Gastrocnemius medialis (tissue), 4 donors: Measurements from ENCODE around the gene SEC14L3.

Experiments
- POLR2A ChIP-seq, 2 donors: fragments of 450-650 bp; IDR thresholded peaks; one replicate each; pipeline ENCODE4 v1.6.1; 2017; ENCODE audit warnings: antibody characterized with exemption in 2 of 2, mild to moderate bottlenecking in 2 of 2, moderate library complexity in 2 of 2
- TF ChIP-seq, protein P1 (sequence below), 5 experiments: fragments of 450-650 bp in 3 of 5; fragments of 200-600 bp in 2 of 5; sonication (generic) in 2 of 5; IDR thresholded peaks in 4 of 5; conservative IDR thresholded peaks in 1 of 5; 1 replicate in 4 of 5; 2 replicates in 1 of 5; pipeline ENCODE4 v1.5.1; 2016 to 2019; ENCODE audit warnings: antibody characterized with exemption in 5 of 5, mild to moderate bottlenecking in 3 of 5, moderate library complexity in 3 of 5

GRCh38 chr22:30470655-30471054 is 1.2 kb downstream of the SEC14L3 start:
- no peak for TF ChIP-seq POLR2A (IDR thresholded peaks at IDR 0.05)
- TF ChIP-seq, protein P1, sequence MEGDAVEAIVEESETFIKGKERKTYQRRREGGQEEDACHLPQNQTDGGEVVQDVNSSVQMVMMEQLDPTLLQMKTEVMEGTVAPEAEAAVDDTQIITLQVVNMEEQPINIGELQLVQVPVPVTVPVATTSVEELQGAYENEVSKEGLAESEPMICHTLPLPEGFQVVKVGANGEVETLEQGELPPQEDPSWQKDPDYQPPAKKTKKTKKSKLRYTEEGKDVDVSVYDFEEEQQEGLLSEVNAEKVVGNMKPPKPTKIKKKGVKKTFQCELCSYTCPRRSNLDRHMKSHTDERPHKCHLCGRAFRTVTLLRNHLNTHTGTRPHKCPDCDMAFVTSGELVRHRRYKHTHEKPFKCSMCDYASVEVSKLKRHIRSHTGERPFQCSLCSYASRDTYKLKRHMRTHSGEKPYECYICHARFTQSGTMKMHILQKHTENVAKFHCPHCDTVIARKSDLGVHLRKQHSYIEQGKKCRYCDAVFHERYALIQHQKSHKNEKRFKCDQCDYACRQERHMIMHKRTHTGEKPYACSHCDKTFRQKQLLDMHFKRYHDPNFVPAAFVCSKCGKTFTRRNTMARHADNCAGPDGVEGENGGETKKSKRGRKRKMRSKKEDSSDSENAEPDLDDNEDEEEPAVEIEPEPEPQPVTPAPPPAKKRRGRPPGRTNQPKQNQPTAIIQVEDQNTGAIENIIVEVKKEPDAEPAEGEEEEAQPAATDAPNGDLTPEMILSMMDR (IDR thresholded peaks at IDR 0.05 in 4 of 5, conservative IDR thresholded peaks at IDR 0.05 in 1 of 5) = no peak
